ENCODE results near the gene PLCE1.

GRCh38 chr10:93993414-93993781 lies 333 bp upstream of the PLCE1 start:
- no peak for TF ChIP-seq CTCF (IDR thresholded peaks at IDR 0.05; ENCODE audit: low read length)
- TF ChIP-seq EZH2phosphoT487 (IDR thresholded peaks at IDR 0.05; ENCODE audit: low read length): no peak
- no peak for TF ChIP-seq EZH2 (optimal IDR thresholded peaks at IDR 0.05; ENCODE audit: low read depth, low read length)

Measured in MM.1S (cell line).